Neural crest cell (in vitro differentiated cells): Measurements from ENCODE around the gene TARBP2. TPM values are rescaled to one million over a fixed set of nuclear protein-coding genes. Genes with fewer than 3 reads are reported as not detected.

Source experiments
- DNase-seq: peaks from one replicate; pipeline ENCODE4 v3.0.0; 2021; ENCODE audit warnings: low read depth, mixed read lengths, low spot score
- H3K27ac Mint-ChIP-seq: one replicate; pipeline ENCODE4 v1.8.0; 2021; ENCODE audit warnings: mild to moderate bottlenecking, mixed read lengths; ENCODE audit not compliant: unreplicated experiment
- H3K27me3 Mint-ChIP-seq: 2 replicates; pipeline ENCODE4 v1.8.0; 2021; ENCODE audit warnings: low read depth, mild to moderate bottlenecking, mixed read lengths
- H3K36me3 Mint-ChIP-seq: 2 replicates; pipeline ENCODE4 v1.8.0; 2021; ENCODE audit warnings: low read depth, mild to moderate bottlenecking, mixed read lengths
- H3K4me1 Mint-ChIP-seq: 2 replicates; pipeline ENCODE4 v1.8.0; 2021; ENCODE audit warnings: mixed read lengths
- H3K4me3 Mint-ChIP-seq: one replicate; pipeline ENCODE4 v1.8.0; 2021; ENCODE audit warnings: mild to moderate bottlenecking, mixed read lengths
- H3K9me3 Mint-ChIP-seq: 2 replicates; pipeline ENCODE4 v1.8.0; 2021; ENCODE audit warnings: mixed read lengths
- total RNA-seq: library from RNA; stranded (reverse); gene quantifications from 2 replicates; pipeline ENCODE4 v1.2.1, GENCODE V29; 2021
- TF ChIP-seq, protein P1 (sequence below): fragments of 200-600 bp; sonication (generic); conservative IDR thresholded peaks from 2 replicates; pipeline ENCODE4 v1.5.0; 2021; ENCODE audit warnings: antibody characterized with exemption, mild to moderate bottlenecking

The TARBP2 gene
- total RNA-seq, 1 donor from 2014 or later: 73.1 TPM

DNA sequence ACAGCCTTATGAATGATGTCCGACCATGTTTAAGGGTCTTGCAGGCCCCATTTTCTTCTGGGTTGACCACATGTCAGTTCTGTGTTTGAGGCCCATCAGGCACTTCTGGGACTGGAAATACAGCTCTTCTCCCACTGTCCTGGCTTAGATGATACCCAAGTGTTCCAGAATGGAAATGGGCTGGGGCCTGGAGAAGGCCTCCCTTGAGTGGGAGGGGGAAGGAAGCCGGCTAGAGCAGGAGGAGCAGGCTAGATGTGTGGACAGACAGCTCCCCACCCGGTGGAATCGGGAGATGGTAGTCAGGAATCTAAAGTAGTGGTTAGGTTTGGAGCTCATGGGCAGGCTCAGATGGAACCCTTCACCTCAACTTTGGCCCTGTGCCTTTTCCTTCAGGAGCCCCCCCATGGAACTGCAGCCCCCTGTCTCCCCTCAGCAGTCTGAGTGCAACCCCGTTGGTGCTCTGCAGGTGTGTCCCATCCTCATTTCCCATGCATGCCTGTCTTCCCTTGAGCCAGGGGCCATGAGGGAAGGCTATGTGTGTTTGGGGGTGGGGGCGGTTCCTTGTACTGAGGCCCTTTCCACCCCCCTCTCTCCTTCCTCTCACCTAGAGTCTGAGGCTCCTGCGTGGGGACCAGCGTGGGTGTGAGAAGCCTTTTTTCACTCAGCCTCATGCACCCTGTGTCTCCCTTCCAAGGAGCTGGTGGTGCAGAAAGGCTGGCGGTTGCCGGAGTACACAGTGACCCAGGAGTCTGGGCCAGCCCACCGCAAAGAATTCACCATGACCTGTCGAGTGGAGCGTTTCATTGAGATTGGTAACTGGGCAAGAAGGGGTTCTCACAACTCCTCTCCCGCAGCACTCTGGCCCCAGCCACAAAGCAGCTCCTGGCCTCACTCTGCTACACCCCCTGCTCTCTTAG lies 3.2 kb downstream of the TARBP2 start:
- Mint-ChIP-seq H3K27ac (no peak overlapping the region), H3K4me1 (peaks cover 20% of the 10 kb centered on the region), H3K36me3 (no peaks in the 10 kb centered on the region), H3K4me3 (peak overlapping the region; percentile 80), H3K27me3 (peaks cover 4% of the 10 kb centered on the region), H3K9me3 (no peaks in the 10 kb centered on the region)
- DNase-seq: no peak
- TF ChIP-seq, protein P1, sequence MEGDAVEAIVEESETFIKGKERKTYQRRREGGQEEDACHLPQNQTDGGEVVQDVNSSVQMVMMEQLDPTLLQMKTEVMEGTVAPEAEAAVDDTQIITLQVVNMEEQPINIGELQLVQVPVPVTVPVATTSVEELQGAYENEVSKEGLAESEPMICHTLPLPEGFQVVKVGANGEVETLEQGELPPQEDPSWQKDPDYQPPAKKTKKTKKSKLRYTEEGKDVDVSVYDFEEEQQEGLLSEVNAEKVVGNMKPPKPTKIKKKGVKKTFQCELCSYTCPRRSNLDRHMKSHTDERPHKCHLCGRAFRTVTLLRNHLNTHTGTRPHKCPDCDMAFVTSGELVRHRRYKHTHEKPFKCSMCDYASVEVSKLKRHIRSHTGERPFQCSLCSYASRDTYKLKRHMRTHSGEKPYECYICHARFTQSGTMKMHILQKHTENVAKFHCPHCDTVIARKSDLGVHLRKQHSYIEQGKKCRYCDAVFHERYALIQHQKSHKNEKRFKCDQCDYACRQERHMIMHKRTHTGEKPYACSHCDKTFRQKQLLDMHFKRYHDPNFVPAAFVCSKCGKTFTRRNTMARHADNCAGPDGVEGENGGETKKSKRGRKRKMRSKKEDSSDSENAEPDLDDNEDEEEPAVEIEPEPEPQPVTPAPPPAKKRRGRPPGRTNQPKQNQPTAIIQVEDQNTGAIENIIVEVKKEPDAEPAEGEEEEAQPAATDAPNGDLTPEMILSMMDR: no peak

DNA sequence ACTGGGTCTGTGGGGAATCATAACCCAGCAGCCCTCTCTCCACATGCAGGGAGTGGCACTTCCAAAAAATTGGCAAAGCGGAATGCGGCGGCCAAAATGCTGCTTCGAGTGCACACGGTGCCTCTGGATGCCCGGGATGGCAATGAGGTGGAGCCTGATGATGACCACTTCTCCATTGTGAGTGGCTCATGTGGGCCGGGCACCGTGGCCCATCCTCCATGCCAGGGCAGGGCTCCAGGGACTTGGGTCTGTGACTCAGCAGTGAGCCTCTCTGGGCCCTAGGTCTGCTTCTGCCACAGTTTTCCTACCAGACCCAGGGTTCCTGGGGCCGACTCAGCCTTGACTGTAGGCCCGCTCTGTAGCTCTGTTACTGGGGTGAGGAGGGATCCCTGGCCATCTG lies 4.0 kb downstream of the TARBP2 start:
- TF ChIP-seq, protein P1: no peak
- H3K4me1 Mint-ChIP-seq: peaks cover 15% of the 10 kb centered on the region
- H3K9me3 Mint-ChIP-seq: no peaks in the 10 kb centered on the region
- H3K27ac Mint-ChIP-seq: no peak overlapping the region
- no peak for DNase-seq
- no peaks in the 10 kb centered on the region for H3K36me3 Mint-ChIP-seq
- H3K27me3 Mint-ChIP-seq: peaks cover 4% of the 10 kb centered on the region
- H3K4me3 Mint-ChIP-seq: peak overlapping the region; percentile 64

DNA sequence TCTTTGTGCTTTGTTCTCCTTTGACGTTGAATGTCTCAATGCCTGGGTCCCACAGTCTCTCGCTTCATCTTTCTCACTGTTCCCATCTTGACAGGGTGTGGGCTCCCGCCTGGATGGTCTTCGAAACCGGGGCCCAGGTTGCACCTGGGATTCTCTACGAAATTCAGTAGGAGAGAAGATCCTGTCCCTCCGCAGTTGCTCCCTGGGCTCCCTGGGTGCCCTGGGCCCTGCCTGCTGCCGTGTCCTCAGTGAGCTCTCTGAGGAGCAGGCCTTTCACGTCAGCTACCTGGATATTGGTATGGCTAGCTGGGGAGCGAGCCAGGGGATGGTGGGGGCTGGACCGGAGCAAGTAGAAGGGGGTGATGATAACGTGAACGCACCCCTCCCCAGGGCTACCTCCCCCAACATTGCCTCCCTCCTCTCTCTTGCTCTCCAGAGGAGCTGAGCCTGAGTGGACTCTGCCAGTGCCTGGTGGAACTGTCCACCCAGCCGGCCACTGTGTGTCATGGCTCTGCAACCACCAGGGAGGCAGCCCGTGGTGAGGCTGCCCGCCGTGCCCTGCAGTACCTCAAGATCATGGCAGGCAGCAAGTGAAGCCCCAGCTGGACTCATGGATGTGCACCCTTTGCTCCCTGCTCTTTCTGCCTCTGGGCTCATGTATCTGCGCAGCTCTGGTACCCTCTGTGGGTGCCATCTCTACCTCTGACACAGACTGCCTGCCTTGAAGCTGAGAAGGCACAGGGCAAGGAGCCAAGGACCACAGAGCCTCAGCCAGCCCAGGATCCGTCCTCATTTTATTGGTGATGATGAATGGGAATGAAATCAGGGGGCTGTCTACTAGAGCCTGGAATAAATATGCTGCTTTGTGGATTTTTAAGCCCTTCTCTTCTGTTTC lies 4.7 kb downstream of the TARBP2 start:
- Mint-ChIP-seq H3K9me3 (no peaks in the 10 kb centered on the region), H3K27me3 (peaks cover 3% of the 10 kb centered on the region), H3K27ac (no peak overlapping the region), H3K4me3 (peak overlapping the region; percentile 34), H3K4me1 (peaks cover 8% of the 10 kb centered on the region), H3K36me3 (no peaks in the 10 kb centered on the region)
- TF ChIP-seq, protein P1: no peak
- no peak for DNase-seq

DNA sequence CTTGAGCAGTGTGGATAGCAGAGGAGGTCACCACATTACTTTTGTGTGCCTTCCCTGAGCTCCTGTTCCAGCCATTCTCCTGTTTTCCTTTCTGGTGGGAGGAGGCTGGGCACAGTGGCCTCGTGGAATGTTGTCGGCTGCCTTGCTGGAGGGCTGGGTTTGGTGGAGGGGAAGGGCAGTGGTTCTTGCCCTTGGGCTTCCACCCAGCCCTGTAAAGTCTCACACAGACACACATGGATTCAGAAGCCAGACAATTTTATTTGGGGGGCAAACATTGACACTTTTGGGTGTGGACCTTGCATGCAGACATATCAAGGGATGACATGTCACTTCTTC lies 5.3 kb downstream of the TARBP2 start:
- Mint-ChIP-seq H3K27me3 (peaks cover 3% of the 10 kb centered on the region), H3K4me3 (peak overlapping the region; percentile 27), H3K9me3 (no peaks in the 10 kb centered on the region), H3K27ac (no peak overlapping the region), H3K4me1 (peaks cover 7% of the 10 kb centered on the region), H3K36me3 (no peaks in the 10 kb centered on the region)
- no peak for DNase-seq
- TF ChIP-seq, protein P1: no peak

DNA sequence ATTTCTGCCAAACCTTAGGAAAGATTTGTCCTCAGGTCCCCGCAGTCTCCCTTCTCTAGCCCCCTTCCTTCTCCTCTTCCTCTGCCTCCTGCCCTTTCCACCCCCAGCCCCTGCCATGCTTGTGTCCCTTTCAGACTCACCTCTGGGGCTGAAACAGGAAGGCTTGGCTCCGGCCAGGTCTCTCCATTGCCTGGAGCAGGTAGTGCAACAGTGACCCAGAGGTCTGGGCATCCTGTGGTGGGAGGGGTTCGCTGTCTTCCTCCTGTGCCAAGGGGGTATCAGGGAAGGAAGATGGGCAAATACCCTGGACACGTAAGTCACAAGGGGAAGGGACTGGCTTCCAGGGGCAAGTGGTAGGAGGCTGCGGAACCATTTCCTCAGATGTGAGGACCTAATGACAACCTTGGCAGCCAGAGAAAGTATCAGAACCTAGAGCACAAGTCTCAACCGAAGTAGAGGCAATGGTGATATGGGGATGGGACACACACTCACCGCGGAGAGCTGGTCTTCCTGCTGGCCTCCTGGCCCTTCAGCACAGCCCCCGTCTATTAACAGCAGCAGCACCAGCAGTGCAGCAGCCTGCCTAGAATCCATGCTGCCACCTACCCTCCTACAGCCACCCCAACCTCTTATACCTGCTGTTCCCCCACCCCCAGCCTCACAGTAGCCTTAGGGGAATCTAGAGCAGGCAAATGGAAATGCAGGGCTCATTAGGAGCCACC lies 6.0 kb downstream of the TARBP2 start, which contains the start of gene NPFF:
Gene NPFF (minus strand): TSS at position 604 of the 722 bp plus-strand sequence. CDS start 10 bp downstream, at position 594.
- no peak within 1 kb of the TSS for H3K4me3 Mint-ChIP-seq
- H3K27me3 Mint-ChIP-seq: peaks cover 3% of the 10 kb centered on the region
- H3K36me3 Mint-ChIP-seq: no peaks in the 10 kb centered on the region
- H3K27ac Mint-ChIP-seq: peak within 1 kb of the TSS; percentile 6
- no peak for DNase-seq
- H3K9me3 Mint-ChIP-seq: no peaks in the 10 kb centered on the region
- H3K4me1 Mint-ChIP-seq: peaks cover 3% of the 10 kb centered on the region
- TF ChIP-seq, protein P1: no peak
